HEK293 (cell line): ENCODE measurements around the gene RAC2.

Experiments used
- CTCF ChIP-seq: fragments of 450-650 bp; formaldehyde crosslinking; IDR thresholded peaks from 2 replicates; pipeline ENCODE4 v1.5.1; 2016; ENCODE audit warnings: missing biosample characterization, missing genetic modification characterization
- IKZF3 ChIP-seq: fragments of 450-650 bp; IDR thresholded peaks from 2 replicates; pipeline ENCODE4 v1.5.0; 2018; ENCODE audit warnings: missing biosample characterization, mild to moderate bottlenecking, missing genetic modification characterization, moderate library complexity
- TRIM28 ChIP-seq: IDR thresholded peaks from 2 replicates; pipeline ENCODE4 v1.6.1; 2011; ENCODE audit warnings: low read length, control low read depth, borderline replicate concordance
- ZFHX2 ChIP-seq: fragments of 450-650 bp; formaldehyde crosslinking; conservative IDR thresholded peaks from 2 replicates; pipeline ENCODE4 v1.5.1; 2016; ENCODE audit warnings: missing biosample characterization, missing genetic modification characterization
- ZNF280D ChIP-seq: fragments of 450-650 bp; formaldehyde crosslinking; IDR thresholded peaks from 2 replicates; pipeline ENCODE4 v1.5.1; 2016; ENCODE audit warnings: missing biosample characterization, missing genetic modification characterization
- ZNF776 ChIP-seq: fragments of 450-650 bp; formaldehyde crosslinking; IDR thresholded peaks from 2 replicates; pipeline ENCODE4 v1.5.0; 2017; ENCODE audit warnings: missing biosample characterization, missing genetic modification characterization, borderline replicate concordance

GRCh38 chr22:37226514-37226913 is 17.6 kb downstream of the RAC2 start:
- TF ChIP-seq CTCF (tag by site-specific recombination) (no peak), ZFHX2 (tag by site-specific recombination) (no peak), IKZF3 (tag by site-specific recombination) (no peak), TRIM28 (no peak), ZNF776 (tag by site-specific recombination) (no peak), ZNF280D (no peak)
